Activated CD8-positive, alpha-beta T cell treated with anti-CD3 and anti-CD28 coated beads, Interleukin-2, amount 10 ng/mL, durations not matched to agents 7 days and 5 days (primary cell): ENCODE measurements around the gene MEAF6. TPM values are rescaled to one million over a fixed set of nuclear protein-coding genes. Genes with fewer than 3 reads are reported as not detected.

Experiments used
- ATAC-seq: fragments of 150-1000 bp; cut with Tn5 transposase; one replicate; pipeline ENCODE4 v1.10.0; 2021; ENCODE audit warnings: moderate library complexity
- CTCF ChIA-PET: fragments of 350-600 bp; sonication (Branson Sonifier 250); formaldehyde crosslinking; loops from one replicate; lab custom pipeline; 2021; ENCODE audit warnings: antibody characterized with exemption; lab: Charles Lee
- POLR2A ChIA-PET: fragments of 350-600 bp; sonication (Branson Sonifier 250); formaldehyde crosslinking; loops from one replicate; lab custom pipeline; 2021; ENCODE audit warnings: antibody characterized with exemption; lab: Charles Lee
- DNase-seq: peaks from one replicate; pipeline ENCODE4 v3.0.0-alpha.2; 2020
- H3K27ac Mint-ChIP-seq: one replicate; pipeline ENCODE4 v1.8.0; 2021; ENCODE audit warnings: mild to moderate bottlenecking, mixed read lengths
- H3K27me3 Mint-ChIP-seq: one replicate; pipeline ENCODE4 v1.8.0; 2021; ENCODE audit warnings: low read depth, mixed read lengths
- H3K36me3 Mint-ChIP-seq: one replicate; pipeline ENCODE4 v1.8.0; 2021; ENCODE audit warnings: low read depth, mixed read lengths
- H3K4me1 Mint-ChIP-seq: one replicate; pipeline ENCODE4 v1.8.0; 2021; ENCODE audit warnings: low read depth, mixed read lengths
- H3K4me3 Mint-ChIP-seq: one replicate; pipeline ENCODE4 v1.8.0; 2021; ENCODE audit warnings: mild to moderate bottlenecking, mixed read lengths
- H3K9me3 Mint-ChIP-seq: one replicate; pipeline ENCODE4 v1.8.0; 2022; ENCODE audit warnings: mixed read lengths; ENCODE audit not compliant: insufficient read depth
- total RNA-seq, 2 experiments: library from RNA; stranded (reverse); gene quantifications; one replicate each; pipeline ENCODE4 v1.2.3, GENCODE V29; 2021

Gene MEAF6
- total RNA-seq, 2 experiments from 2014 or later, result 70.8 to 73.0 TPM

- peaks cover 45% of the 10 kb centered on the region for H3K4me1 Mint-ChIP-seq
- no peaks in the 10 kb centered on the region for H3K27me3 Mint-ChIP-seq
- ATAC-seq, result no peak
- DNase-seq, result no peak
- CTCF ChIA-PET, result interaction anchor here (4.6 to 11.1 kb wide), 3 partner anchors 9 to 27 kb away, joined by 67 to 269 read pairs (median 165); partner anchors contain the start of gene ZC3H12A
- H3K9me3 Mint-ChIP-seq, result no peaks in the 10 kb centered on the region
- POLR2A ChIA-PET, result interaction anchor here (0.6 to 1.7 kb wide), 2 partner anchors 11 to 31 kb away, joined by 4 to 7 read pairs; partner anchors contain the start of gene MEAF6
- H3K4me3 Mint-ChIP-seq, result no peak overlapping the region
- no peak overlapping the region for H3K27ac Mint-ChIP-seq
- H3K36me3 Mint-ChIP-seq, result peaks cover 40% of the 10 kb centered on the region
Measured at GRCh38 chr1:37483785-37484184, 30.8 kb downstream of the MEAF6 start.

GRCh38 chr1:37482796-37483744 lies 31.5 kb downstream of the MEAF6 start:
- DNase-seq, result no peak
- ATAC-seq, result no peak
- Mint-ChIP-seq H3K4me1 (peaks cover 52% of the 10 kb centered on the region), H3K27me3 (no peaks in the 10 kb centered on the region), H3K36me3 (peaks cover 48% of the 10 kb centered on the region), H3K27ac (peak overlapping the region; percentile 70), H3K4me3 (no peak overlapping the region), H3K9me3 (no peaks in the 10 kb centered on the region)
- POLR2A ChIA-PET, result interaction anchor here (1.7 kb wide), 1 partner anchor 10 kb away, joined by 7 read pairs; no protein-coding TSS in a partner anchor
- CTCF ChIA-PET, result interaction anchor here (5.3 to 11.1 kb wide), 2 partner anchors 8 to 26 kb away, joined by 165 to 269 read pairs; partner anchors contain the start of gene ZC3H12A

GRCh38 chr1:37482004-37482785 lies 32.4 kb downstream of the MEAF6 start:
- no peak overlapping the region for H3K4me3 Mint-ChIP-seq

GRCh38 chr1:37481289-37482003 lies 33.1 kb downstream of the MEAF6 start:
- Mint-ChIP-seq H3K4me3 (no peak overlapping the region), H3K27ac (peak overlapping the region; percentile 78), H3K27me3 (no peaks in the 10 kb centered on the region), H3K9me3 (no peaks in the 10 kb centered on the region), H3K36me3 (peaks cover 62% of the 10 kb centered on the region), H3K4me1 (peaks cover 52% of the 10 kb centered on the region)
- CTCF ChIA-PET, result interaction anchor here (7.8 kb wide), 1 partner anchor 25 kb away, joined by 67 read pairs; no protein-coding TSS in a partner anchor
- DNase-seq (no peak), ATAC-seq (no peak)
- POLR2A ChIA-PET, result no interaction called here

More at GRCh38 chr1:37482004-37482785, 32.4 kb downstream of the MEAF6 start:
- H3K4me1 Mint-ChIP-seq, result peaks cover 54% of the 10 kb centered on the region
- H3K27ac Mint-ChIP-seq, result peak overlapping the region; percentile 78
- DNase-seq, result no peak
- CTCF ChIA-PET, result interaction anchor here (7.8 to 11.1 kb wide), 2 partner anchors 26 kb away, joined by 67 to 269 read pairs; no protein-coding TSS in a partner anchor
- POLR2A ChIA-PET, result interaction anchor here (1.7 kb wide), 1 partner anchor 9 kb away, joined by 7 read pairs; no protein-coding TSS in a partner anchor
- peaks cover 56% of the 10 kb centered on the region for H3K36me3 Mint-ChIP-seq
- no peaks in the 10 kb centered on the region for H3K9me3 Mint-ChIP-seq
- ATAC-seq, result no peak
- no peaks in the 10 kb centered on the region for H3K27me3 Mint-ChIP-seq

GRCh38 chr1:37480581-37481288 lies 33.8 kb downstream of the MEAF6 start:
- H3K9me3 Mint-ChIP-seq, result no peaks in the 10 kb centered on the region
- no peak for DNase-seq
- no peaks in the 10 kb centered on the region for H3K27me3 Mint-ChIP-seq
- peak overlapping the region; percentile 78 for H3K27ac Mint-ChIP-seq
- peak overlapping the region; percentile 90 for H3K4me3 Mint-ChIP-seq
- no peak for ATAC-seq
- CTCF ChIA-PET, result interaction anchor here (7.8 kb wide), 1 partner anchor 24 kb away, joined by 67 read pairs; no protein-coding TSS in a partner anchor
- POLR2A ChIA-PET, result no interaction called here
- peaks cover 69% of the 10 kb centered on the region for H3K36me3 Mint-ChIP-seq
- H3K4me1 Mint-ChIP-seq, result peaks cover 50% of the 10 kb centered on the region

- peaks cover 52% of the 10 kb centered on the region for H3K4me1 Mint-ChIP-seq
- peaks cover 75% of the 10 kb centered on the region for H3K36me3 Mint-ChIP-seq
- ATAC-seq (no peak), DNase-seq (no peak)
- peak overlapping the region; percentile 98 for H3K27ac Mint-ChIP-seq
- POLR2A ChIA-PET, result no interaction called here
- H3K4me3 Mint-ChIP-seq, result peak overlapping the region; percentile 90
- no peaks in the 10 kb centered on the region for H3K9me3 Mint-ChIP-seq
- H3K27me3 Mint-ChIP-seq, result no peaks in the 10 kb centered on the region
- CTCF ChIA-PET, result interaction anchor here (0.6 to 7.8 kb wide), 2 partner anchors 24 to 34 kb away, joined by 3 to 67 read pairs; no protein-coding TSS in a partner anchor
Measured at GRCh38 chr1:37480125-37480466, 34.5 kb downstream of the MEAF6 start.

- CTCF ChIA-PET, result interaction anchor here (0.6 to 9.0 kb wide), 9 partner anchors 6 to 383 kb away, joined by 3 to 165 read pairs (median 4); partner anchors contain the start of gene MEAF6
- Mint-ChIP-seq H3K36me3 (peaks cover 75% of the 10 kb centered on the region), H3K4me3 (peak overlapping the region; percentile 90), H3K9me3 (no peaks in the 10 kb centered on the region), H3K27me3 (no peaks in the 10 kb centered on the region), H3K27ac (peak overlapping the region; percentile 98), H3K4me1 (peaks cover 52% of the 10 kb centered on the region)
- ATAC-seq, result peak; percentile 52
- peak; percentile 91 for DNase-seq
- POLR2A ChIA-PET, result interaction anchor here (0.7 to 3.4 kb wide), 11 partner anchors 8 to 533 kb away, joined by 3 to 18 read pairs (median 4); partner anchors contain the start of genes CDCA8 and MEAF6
Measured at GRCh38 chr1:37479255-37480124, 35.1 kb downstream of the MEAF6 start.

DNA sequence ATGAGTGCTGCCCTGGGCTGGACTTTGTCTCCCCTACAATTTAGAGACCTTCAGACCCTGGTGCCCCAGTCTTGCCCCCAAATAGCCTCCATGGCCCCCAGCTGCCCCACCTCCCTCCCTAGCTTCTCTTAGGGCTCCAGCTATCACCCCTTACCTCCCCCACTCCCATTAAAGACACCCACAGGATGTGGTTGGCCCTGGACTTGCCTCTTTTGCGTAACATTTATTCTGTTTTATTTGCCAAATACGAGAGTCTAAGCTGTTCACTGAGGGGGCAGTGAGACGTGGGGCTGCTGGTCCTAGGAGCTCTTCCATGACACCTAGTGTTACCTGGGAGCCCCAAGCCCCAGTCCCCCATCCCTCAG lies 35.7 kb downstream of the MEAF6 start:
- ATAC-seq (no peak), DNase-seq (peak; percentile 59)
- peak overlapping the region; percentile 98 for H3K27ac Mint-ChIP-seq
- ChIA-PET CTCF (interaction anchor here (1.2 to 9.0 kb wide), 10 partner anchors 7 to 383 kb away, joined by 3 to 165 read pairs (median 4); partner anchors contain the start of gene MEAF6), POLR2A (interaction anchor here (0.7 to 3.4 kb wide), 12 partner anchors 9 to 533 kb away, joined by 3 to 18 read pairs (median 4); partner anchors contain the start of genes CDCA8 and MEAF6)
- H3K4me1 Mint-ChIP-seq, result peaks cover 52% of the 10 kb centered on the region
- H3K27me3 Mint-ChIP-seq, result no peaks in the 10 kb centered on the region
- H3K36me3 Mint-ChIP-seq, result peaks cover 69% of the 10 kb centered on the region
- H3K9me3 Mint-ChIP-seq, result no peaks in the 10 kb centered on the region
- H3K4me3 Mint-ChIP-seq, result peak overlapping the region; percentile 90

DNA sequence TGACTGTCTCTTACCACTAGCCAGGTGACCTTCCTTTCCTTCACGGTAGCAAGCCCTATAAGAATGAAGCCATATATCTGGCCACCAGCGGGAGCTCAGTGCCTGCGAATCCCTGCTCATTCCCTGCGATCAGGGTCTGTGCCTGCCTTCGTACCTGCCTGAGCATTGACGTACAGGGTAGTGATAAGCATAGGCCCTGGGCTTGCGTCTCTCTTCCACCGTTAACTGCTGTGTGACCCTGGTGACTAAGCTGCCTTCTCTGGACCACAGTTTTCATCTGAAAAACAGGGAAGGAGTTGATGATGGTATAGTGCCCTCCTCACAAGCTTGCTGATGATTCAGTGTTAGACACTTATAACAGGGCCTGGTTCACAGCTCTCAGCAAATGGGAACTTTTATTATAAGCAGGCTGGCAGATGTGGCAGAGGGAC lies 36.1 kb downstream of the MEAF6 start:
- DNase-seq (peak; percentile 49), ATAC-seq (no peak)
- CTCF ChIA-PET, result interaction anchor here (1.2 to 9.0 kb wide), 11 partner anchors 7 to 384 kb away, joined by 3 to 165 read pairs (median 5); partner anchors contain the start of gene MEAF6
- POLR2A ChIA-PET, result interaction anchor here (0.7 to 3.4 kb wide), 11 partner anchors 9 to 214 kb away, joined by 3 to 18 read pairs (median 4); partner anchors contain the start of genes CDCA8 and MEAF6
- Mint-ChIP-seq H3K9me3 (no peaks in the 10 kb centered on the region), H3K4me3 (peak overlapping the region; percentile 90), H3K4me1 (peaks cover 56% of the 10 kb centered on the region), H3K27ac (peak overlapping the region; percentile 98), H3K27me3 (no peaks in the 10 kb centered on the region), H3K36me3 (peaks cover 65% of the 10 kb centered on the region)
